Measurements from ENCODE around the gene SLC2A13. TPM values are rescaled to one million over a fixed set of nuclear protein-coding genes. Genes with fewer than 3 reads are reported as not detected.
"Not testable (repeated sequence)": the region's sequence is repeated elsewhere in the genome, so short reads cannot be mapped to it uniquely, and the experiment has no call there.

Gene SLC2A13
- total RNA-seq, 1 donor from 2014 or later: 2.2 TPM

DNA sequence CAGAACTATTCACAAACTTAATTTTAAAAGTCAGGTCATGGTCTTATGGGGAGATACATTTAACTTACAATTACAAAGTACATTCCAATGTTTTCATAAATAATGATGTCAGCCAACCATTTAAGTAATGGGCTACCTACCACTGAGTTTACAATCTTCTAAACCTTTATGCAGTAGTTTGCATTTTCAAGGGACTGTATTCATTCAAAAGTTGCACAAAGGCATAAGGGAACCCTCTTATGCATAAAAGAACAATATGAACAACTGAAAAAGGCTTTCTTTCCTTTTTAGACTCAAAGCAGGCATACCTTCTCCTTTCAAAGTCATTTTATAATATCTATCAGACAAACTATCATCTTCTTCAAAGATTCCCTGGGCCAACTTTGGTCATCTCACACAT, 230.2 kb downstream of the SLC2A13 start:
- intact Hi-C loops (cut with micrococcal nuclease): no loop called here

DNA sequence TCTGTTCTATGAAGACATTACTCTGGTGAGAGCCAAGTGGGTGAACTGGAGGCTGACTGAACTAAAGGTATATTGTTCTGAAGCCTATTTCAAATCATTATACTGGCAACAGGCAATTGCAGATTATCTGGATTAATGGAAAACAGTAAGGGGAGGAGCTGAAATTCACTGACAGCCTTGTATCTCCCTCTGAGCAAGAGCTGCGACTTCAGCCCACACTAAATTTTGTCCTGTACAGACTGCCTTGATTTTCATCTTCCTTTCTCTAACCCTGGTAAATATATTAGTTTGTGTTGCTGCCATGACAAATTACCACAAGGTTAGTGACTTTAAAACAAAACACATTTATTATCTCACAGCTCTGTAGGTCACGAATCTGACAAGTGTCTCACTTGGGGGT, 231.1 kb downstream of the SLC2A13 start:
- intact Hi-C loops (cut with micrococcal nuclease): no loop called here

DNA sequence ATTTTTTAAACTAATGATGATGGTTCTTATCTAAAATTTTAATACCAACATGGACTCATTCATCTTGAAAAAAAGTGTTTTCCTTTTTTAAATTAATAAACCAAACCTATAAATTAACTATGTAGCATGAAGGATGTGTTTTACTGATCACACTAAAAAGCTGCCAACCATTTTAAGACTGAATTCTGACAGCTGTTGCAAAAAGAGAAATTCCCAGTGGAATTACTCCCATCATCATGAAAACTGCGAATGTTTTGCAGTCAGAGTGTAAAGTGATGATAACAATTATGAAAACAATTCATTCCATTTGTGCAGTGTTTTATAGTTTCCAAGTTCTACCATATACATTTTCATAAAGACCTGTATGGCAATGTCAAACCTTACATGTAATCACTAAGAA, 232.8 kb downstream of the SLC2A13 start:
- intact Hi-C loops (cut with micrococcal nuclease): no loop called here

DNA sequence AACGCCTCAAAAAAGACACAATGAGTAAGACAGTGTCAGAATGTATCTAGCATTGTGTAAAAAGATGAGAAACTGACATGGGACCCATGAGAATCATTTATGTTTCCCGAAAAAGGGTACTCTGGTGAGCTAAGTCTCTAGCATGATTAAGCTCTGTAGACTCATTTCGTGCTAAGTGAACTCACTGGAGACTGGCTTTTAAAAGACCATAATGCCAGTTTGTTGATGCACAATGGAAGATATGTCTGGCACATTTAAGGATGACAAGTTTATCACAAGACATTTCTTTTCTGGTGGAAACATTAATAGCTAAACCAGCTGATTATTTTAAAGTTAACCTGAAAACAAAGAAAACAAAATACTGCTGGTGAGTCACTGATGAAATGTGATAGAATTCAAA, 233.5 kb downstream of the SLC2A13 start:
- intact Hi-C loops (cut with micrococcal nuclease): no loop called here

DNA sequence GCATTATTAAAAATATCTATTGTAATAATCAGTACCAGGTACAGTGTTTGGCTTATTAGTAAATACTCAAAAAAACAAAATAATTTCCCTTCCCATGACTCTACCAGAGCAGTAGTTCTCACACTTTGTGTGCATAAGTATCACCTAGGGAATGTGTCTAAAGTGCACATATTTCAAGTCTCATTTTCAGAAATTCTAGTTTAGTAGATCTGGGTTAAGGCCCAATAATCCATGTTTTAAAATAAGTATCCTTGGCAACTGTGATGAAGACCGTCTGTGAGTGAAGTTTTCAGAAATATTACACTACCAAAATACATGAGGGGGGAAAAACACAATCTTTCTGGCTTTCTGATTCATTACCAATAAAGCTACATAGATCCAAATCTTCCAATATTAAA, 237.6 kb downstream of the SLC2A13 start:
- intact Hi-C loops (cut with micrococcal nuclease): no loop called here

DNA sequence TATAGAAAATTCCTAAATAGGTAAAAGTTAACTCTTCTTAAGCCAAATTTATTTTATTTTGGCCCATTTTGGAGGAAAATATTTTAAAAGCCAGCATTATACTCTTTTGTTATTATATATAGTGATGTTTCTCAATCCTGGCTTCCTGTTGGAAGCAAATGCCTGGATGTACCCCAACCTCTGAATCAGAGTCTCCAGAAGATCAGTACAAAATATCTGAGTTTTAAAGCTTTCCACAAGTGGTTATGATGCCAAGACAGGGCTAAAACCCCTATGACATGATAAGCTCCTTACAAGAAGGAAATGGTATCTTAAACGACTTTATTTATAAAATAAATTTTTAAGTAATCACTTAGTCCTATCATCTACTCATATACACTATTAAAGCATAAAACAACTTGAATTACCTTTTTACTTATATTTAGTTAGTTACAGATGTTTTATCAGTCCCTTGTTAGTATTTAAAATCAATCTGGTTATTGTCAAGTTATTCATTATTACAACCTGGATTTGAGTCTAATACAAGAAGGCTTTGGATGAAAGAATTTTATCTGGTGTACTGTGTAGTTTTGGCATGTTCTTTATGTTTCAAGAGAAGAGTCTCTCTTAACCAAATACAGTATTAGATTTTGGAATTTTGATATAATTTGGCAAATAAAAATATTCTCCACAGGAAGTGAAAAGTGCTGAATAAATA, 238.1 kb downstream of the SLC2A13 start:
- intact Hi-C loops (cut with micrococcal nuclease): no loop called here

DNA sequence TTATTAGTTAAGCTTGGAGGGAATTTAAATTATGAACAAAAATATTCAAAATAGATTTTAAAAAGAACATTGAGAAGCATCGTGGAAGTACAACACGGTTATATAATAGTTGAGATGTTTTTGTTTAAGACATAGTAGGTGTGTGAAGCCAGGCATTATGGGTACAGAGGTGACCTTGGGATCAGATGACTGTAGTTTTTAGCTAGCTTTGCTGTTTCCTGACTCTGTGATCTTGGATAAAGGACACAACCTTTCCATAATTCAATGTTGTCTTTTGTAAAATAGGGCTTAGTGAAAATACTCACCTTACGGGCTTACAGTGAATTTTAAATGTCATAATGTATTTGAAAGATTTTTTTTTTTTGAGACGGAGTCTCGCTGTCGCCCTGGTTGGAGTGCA, 239.7 kb downstream of the SLC2A13 start:
- intact Hi-C loops (cut with micrococcal nuclease): no loop called here

DNA sequence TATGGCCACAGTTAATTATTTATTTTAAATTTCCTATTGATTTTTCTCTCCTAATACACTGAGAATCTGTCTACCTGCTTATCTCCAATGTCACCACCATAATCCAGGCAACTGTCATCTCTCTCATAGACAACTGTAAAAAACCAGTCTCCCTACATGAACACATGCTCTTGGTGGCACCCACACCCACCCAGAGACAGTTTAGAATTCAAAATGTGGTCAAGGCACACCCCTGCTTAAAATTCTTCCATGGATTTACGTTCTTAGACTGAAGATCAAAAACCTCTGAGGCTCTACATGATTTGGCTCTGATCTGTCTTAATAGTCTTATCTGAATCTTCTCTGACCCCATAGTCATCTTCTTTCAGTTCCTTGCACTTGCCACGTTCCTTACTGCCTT, 245.2 kb downstream of the SLC2A13 start:
- intact Hi-C loops (cut with micrococcal nuclease): no loop called here

DNA sequence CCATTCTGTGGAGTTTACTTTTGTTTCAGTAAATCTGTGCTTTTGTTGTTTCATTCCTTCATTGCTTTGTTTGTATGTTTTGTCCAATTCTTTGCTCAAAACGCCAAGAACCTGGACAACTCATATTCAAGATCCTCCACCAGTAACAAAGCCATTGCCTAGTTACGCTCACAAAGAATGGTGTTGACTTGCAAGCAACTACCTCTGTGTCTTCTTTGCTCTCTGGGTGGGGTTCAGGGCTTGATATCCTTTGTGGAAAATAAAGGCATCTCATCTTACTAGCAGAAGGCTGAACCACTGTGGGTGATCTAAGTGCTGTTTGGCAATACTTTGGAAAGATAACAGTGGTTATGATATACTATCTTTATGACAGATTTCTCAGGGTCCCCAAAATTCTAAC, 252.9 kb downstream of the SLC2A13 start:
- intact Hi-C loops (cut with micrococcal nuclease): no loop called here

DNA sequence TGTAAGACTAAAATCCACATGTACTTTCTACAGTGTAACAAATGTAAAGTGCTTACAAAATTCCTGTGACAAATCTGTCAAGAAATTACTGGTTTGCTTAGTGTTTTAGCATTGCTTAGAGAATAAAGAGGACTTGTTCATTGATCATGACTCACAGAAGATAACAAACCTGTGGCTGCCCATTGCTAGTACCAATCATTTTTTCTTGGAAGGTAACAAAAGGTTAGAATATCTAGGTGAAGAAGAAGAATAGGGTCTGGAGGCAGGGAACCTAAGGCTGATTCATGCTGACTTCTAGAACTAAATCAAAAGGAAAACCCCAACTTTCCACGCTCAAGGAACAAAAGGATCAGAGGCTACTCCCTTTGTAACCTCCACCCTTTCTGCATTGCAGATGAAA, 253.5 kb downstream of the SLC2A13 start:
- intact Hi-C loops (cut with micrococcal nuclease): no loop called here

DNA sequence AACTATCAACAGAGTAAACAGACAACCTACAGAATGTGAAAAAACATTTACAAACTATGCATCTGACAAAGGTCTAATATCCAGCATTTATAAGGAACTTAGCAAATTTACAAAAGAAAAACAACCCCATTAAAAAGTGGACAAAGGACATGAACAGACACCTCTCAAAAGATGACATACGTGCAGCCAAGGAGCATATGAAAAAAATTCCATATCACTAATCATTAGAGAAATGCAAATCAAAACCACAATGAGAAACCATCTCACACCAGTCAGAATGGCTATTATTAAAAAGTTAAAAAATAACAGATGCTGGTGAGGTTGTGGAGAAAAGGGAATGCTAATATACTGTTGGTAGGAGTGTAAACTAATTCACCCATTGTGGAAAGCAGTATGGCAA, 257.7 kb downstream of the SLC2A13 start:
- intact Hi-C loops (cut with micrococcal nuclease): not testable (repeated sequence)

DNA sequence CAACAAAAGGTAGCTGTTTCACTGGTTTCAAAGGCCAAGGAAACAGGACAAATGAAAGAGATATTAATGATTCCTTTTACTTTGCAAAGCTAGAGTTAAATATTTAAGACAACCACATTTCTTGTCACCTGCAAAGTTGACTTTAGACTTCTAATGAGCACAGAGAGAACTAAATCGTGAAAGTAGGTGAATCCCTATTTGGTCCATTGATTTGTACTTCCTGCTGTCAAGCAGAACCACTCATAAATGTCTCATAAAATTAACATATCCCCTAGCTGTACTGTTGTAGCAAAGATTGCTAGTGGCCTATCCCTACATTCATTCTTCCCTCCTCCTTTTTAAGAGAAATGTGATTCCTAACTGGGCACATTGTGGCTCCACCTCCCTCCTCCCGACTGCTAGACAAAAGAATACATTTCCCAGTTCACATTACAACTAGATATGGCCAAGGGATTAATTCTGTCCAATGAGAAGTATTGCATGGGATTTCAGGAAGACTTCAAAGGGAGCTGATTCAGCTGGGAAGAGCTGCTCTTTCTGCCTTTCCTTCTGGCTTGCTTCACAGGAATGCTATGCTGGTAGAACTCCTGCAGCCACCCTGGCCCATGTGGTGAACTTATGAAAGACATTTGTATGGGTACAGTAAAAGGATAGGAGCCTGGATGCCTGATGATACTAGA, 258.8 kb downstream of the SLC2A13 start:
- intact Hi-C loops (cut with micrococcal nuclease): no loop called here

DNA sequence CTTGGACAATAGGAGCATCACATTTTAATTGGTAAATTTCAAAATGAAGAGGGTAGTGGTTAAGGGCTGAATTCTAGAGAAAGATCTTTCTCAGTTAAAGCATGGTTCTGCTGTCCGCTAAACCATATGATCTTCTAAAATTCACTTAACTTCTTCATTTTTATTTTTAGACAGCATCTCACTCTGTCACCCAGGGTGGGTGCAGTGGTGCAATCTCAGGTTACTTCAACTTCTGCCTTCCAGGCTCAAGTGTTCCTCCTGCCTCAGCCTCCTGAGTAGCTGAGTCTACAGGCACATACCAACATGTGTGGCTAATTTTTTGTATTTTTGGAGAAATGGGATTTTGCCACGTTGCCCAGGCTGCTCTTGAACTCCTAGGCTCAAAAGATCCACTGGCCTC, 259.6 kb downstream of the SLC2A13 start:
- intact Hi-C loops (cut with micrococcal nuclease): no loop called here

DNA sequence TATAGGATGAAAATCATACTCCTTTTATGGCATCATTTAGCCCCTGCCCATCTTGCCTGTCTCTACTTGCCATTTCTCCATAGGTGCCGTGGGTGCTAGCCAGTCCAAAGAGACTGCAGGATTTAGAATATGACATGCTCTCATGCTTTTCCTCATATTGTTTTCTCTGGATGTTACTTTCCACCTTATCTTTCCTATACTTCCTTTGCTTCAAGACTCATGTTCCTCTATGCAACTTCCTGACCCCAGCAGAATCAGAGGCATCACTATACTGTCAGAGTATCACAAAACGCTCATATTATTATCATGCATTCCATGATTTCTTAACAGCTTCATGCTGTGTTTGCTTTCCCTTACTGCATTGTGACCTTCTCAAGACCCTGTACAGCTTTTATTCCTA, 265.5 kb downstream of the SLC2A13 start:
- intact Hi-C loops (cut with micrococcal nuclease): no loop called here

DNA sequence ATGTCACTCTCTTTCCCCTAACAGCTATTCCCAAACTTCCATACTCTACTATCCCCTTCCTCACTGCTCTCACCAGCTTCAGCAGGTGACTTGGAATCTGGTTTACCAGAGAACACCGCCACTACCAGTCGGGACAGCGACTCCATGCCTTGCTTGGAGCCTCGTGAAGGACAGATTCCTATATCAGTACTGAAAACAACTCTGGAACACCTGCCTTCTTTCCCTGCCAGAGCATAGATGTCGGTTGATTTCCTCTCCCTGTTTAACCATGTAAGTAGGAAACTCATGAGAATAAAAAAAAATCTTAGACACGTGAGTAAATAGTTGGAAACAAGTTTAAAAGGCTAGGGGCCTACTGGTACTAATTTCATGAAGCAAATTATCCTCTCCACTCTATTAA, 266.8 kb downstream of the SLC2A13 start:
- intact Hi-C loops (cut with micrococcal nuclease): no loop called here

DNA sequence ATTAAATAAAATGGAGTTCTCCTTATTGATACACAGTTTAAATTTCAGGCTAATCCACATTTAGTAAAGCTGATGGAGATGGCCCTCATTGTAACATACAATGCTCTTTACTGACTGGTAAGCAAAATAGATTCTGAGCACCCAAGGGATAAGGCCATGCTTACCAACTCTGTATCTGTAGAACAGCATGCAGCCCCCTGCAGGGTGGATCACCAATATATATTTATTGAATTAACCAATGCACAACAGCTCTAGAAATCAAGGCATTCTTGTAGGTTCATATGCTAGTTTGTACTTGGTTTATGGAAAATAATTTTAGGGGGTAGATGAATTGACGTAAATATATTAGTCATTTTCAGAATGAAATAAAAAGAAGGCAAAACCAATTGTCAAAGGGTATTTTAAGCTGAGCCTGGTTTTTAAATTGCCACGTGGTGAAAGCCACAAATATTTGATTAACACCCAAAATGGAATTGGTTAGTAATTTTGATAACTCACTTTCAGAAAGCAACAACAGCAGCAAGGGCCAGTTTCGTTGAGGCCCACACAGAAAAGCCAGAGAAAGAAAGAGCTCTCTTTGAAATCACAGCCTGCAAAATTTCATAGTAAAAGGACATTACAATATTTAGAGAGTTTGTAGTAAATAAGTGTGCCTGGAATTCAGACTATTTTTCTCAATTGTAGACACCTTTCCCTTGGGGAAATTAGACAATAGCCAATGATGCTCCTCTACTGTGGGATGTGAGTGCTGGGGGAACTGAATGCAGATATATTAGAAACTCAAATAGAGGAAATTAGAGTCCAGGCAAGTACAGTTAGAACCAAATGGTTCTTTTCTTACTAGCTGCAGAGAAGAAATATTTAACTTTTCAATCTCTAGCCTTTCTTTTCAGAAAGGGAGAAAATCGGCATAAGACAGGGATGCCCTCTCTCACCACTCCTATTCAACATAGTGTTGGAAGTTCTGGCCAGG, 270.1 kb downstream of the SLC2A13 start:
- intact Hi-C loops (cut with micrococcal nuclease): no loop called here

DNA sequence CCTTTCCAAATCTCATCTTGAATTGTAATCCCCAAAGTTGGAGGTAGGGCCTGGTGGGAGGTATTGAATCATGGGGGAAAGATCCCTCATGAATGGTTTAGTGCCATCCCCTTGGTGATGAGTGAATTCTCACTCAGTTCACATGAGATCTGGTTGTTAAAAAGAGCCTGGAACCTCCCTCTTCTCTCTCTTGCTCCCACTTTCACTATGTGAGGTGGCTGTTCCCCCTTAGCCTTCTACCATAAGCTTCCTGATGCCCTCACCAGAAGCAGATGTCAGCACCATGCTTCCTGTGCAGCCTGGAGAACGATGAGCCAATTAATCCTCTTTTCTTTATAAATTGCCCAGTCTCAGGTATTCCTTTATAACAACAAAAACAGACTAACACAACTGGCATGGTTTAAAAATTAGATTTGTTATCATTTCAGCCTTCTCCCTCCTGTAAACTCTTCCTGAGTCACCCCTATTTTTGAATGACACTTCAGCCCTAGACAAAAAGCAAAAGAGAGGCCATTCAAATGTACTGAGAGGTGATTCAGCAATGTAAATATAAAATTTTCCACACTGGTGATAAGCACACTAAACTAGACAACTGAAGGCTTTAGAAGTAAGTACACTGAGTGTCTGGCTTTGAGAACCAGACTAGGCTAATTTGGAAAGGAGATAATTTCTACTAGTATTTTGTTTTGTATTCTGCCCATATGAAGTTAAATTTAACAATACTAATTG, 274.1 kb downstream of the SLC2A13 start:
- intact Hi-C loops (cut with micrococcal nuclease): no loop called here

DNA sequence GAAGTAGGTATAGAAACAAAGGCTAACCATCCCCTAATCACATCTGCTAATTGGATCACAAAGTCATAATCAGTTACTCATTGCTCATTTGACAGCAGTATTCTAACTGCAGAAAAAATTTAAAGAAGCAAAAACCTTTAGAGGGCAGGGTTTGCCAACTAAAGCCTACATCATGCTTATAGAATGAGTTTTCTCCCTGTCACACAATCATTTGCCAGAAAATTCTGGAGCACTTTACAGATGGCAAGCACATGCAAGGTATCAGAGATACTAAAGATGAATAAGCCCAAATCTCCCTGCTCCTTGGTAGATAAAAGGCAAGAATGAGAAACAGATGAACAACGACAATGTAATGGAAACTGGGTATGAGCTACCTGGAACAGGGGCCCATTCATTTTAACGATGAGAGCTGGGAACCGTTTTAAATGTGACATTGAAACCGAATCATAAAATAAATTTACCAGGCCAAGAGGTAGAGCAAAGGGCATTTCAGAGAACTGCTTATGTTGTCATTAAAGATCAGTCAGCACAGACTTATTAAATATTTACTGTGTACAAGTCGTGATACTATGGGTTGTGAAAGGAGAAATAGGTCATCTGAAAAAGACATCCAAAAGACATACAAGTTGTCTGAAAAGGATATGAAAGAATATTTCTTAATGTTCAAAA, 274.9 kb downstream of the SLC2A13 start:
- intact Hi-C loops (cut with micrococcal nuclease): no loop called here

DNA sequence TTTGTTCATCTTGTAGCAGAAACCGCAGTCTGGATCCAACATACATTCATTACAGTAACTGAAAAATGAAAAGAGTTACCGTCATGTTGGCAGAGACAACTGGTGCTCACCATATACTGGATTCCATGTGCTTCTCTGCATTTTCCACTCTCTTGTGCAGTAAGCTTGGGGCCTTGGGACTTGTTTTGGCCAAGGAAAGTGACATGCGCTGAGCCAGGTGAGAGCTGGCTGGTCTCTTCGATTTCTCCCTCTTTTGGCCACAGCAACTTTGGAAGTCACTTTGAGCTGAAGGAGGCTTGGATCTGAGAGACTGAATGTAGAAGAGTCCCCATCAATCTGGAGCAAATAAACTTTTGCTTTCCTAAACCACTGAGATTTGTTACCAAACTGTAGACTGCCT, 275.7 kb downstream of the SLC2A13 start:
- intact Hi-C loops (cut with micrococcal nuclease): no loop called here

DNA sequence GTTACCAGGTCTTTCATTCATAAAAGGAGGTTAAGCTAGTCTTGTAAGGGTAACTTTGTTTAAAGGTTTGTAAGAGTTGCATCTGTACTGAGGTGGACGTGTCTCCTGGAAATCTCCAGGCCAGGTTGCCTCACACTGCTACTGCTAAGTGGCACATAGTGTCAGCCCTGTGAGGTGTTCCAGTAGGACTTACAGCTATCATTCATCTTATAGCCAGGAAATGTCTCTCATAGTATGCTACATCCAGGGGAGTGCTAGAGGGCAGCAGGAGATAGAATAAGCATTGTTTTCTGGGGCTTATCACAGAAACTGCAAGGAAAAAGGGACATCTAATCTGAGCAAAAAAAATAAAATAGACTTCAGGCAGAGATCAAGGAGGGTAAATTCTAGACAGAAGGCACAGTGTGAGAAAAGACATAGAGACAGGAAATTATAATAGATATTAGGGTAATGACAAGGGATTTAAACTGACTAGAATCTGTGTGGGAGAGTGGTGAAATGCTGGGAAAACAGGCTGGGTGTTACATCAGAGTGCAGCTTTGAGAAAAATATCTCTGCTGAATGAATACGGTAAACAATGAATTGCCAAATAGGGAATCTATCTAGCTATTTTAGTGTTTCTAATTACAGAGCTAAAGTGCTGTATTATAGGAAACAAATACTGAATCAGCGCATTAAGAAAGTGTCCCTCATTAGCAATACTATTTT, 281.2 kb downstream of the SLC2A13 start:
- intact Hi-C loops (cut with micrococcal nuclease): no loop called here

Data from T-helper 1 cell treated with Interleukin-12 subunit alpha and Interleukin-12 subunit beta and Interleukin-4 antibody, amounts not matched to agents 30 ng/mL and 1 ng/mL, for 36 hours (primary cell).